HG03378 (cell line): ENCODE results near the gene COX7A1.
"Not testable (repeated sequence)": the region's sequence is repeated elsewhere in the genome, so short reads cannot be mapped to it uniquely, and the experiment has no call there.

ENCODE experiments used
- ATAC-seq: cut with Tn5 transposase; IDR thresholded peaks from one replicate; pipeline ENCODE4 v1.9.1; 2021; ENCODE audit warnings: mild to moderate bottlenecking, moderate library complexity; ENCODE audit not compliant: unreplicated experiment

COX7A1 gene

DNA sequence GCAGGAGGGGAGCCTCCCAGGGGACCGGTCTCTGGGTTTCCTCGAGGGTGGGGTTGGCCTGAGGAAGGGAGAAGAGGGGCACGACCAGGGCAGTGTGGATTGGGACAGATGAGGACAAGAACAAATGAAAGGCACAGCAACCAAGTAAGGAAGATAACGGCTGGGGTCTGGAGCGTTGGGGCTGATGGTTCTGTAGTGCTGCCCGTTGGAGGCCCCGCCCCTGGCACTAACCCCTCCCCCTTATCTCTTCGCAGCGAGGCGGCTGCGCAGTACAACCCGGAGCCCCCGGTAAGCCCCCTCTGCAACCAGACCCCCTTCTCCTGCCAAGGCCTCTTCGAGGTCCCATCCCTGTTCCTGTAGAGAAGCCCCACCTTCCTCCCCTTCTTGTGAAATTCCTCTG, 10.2 kb downstream of the COX7A1 start:
- ATAC-seq: no peak

DNA sequence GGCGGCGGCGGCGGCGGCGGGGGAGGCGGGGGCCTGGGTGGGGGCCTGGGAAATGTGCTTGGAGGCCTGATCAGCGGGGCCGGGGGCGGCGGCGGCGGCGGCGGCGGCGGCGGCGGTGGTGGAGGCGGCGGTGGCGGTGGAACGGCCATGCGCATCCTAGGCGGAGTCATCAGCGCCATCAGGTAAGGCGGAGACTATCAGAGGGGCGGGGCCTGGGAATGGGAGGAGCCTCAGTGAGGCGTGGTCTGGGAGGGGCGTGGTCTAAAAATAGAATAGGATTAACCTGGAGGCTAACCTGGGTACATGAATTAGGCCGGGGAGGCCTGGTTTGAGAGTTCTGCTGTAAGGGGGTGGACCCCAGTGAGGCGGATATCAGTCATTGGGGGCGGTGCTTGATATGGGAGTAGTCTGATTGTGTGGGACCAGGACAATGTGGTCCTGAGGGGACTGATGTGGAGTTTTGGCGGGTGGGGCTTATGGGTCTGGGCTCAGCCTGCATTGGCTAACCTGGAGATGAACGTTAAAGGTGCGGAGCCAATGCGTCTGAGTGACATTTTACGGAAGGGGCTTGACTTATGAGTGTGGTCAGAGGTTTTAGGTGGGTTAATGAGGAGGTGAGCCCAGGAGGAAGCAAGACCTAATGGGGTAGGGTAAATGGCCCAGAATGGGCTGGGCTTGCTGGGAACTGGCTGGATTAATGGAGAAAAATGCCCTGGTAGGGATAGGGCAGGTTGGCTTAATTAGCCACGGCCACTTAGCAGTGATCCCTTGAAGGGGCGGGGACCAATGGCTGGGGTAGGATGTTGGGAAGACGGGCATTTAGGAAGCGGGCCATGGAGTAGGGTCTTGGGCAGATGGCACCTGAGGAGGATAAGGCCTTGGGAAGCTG, 11.0 kb downstream of the COX7A1 start:
- ATAC-seq: peak; percentile 44

DNA sequence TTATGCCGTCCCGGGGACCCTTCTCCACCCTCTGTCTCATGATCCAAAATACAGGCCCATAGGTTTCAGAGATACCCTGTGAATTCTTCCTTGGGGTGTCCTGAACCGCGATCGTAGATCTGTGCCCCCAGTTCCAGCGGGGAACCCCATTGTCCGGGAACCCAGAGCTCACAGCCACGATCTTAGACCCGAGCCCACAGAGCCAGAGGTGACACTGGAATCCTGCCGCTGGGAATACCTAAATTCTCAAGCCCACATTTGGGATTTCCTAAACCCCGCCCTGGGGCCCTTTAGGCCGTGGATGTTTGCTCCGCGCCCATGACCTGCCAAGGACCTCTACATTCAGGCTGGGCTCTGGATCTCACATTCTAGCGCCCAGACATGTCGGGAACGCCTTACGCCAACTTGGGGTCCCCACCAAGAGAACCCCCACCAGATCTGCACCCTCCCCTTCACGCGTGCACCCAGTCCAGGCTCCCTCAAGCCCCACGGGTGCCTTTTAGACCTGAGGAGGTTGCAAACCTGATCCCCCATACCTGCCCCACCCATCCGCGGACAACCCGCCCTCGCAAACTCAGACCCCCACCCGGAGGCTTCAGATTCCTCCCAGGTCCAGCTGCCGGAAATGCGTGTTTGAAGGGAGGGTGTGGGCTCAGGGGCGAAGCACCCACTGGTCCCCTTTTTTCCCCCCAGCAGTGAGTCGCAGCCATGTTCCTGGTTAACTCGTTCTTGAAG, 11.8 kb downstream of the COX7A1 start:
- no peak for ATAC-seq

DNA sequence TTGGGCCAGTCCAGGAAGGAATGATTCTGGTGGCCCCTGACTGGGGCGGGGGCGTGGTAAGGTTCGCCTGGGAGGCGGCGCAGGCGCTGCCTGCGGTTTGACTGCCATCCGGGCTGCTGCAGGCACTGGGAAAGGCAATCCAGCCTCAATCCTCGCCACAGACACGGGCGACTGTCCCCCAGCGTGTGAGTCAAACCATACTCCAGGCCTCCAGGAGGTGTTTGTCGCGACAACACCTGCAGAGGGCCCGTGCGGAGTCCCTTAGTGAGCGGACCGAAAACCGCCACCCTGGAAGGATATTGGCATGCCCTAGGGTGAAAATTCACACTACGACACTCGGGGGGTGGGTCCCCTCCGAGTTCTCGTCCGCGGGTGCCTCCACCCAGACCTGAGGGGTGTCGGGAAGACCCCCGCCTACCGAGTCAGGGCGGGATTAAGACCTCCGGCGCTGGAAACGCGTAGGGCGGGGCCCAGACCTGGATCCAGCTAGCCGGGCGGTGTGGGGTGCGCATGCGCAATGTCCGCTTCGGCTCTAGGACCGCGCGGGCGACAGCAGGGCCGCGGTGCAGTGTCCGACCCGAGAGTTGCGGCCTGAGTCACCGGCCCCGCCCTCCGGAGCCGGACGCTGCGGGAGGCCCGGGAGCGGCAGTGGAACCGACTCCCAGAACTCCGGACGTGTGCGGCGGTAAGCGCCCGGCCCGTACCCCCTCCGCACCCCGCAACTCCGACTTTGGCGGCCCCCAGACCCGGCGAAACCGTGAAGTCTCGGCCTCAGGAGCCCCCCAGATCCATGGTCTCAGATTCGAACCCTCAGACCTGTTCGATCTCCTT, 12.6 kb downstream of the COX7A1 start, which contains the start of gene CAPNS1:
CAPNS1 (plus strand) TSS at position 594 of the 831 bp plus-strand sequence. CDS start 946 bp downstream, outside the sequence.
- ATAC-seq: peak; percentile 77

DNA sequence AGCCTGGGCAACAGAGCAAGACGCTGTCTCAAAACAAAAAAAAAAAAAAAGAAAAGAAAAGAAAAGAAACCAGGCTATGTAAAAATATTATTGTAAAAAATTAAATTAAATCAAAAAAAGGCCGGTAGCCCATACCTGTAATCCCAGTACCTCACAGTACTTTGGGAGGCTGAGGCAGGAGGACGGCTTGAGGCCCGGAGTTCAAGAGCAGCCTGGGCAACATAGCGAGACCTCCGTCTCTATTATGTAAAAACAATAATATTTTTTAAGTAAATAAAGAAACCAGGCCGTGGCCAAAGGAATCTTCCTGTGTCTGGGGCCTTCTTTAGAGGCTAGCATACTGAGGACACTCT, 13.2 kb downstream of the COX7A1 start:
- ATAC-seq: no peak

DNA sequence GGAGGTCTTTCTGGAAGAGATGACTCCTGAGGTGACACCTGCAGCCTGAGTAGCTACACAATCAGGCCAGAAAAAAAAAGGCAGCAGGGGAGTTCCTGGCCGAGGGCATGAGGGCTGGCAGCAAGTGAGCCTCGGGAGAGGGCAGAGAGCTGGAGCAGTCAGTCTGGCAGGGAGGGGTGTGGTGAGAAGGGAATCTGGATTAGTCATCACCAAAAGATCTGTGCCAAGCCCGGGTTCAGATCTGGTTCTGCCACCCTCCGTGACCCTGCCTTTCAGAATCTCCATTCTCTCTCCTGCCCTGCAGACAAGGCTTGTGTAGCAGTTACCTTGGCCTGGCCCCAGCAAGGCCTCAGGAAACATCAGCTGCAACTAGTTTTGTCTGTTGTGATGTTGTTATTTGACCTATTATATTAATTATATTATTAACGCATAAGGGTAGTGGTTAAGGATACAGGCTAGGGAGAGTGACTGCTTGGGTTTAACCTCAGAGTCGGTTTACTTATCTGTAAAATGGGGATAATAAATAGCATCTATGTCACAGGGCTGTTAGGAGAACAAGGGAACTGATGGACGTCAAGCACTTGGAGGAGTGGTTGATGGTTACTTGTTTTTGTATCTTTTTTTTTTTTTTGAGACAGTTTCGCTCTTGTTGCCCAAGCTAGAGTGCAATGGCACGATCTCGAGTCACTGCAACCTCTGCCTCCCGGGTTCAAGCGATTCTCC, 15.1 kb downstream of the COX7A1 start:
- no peak for ATAC-seq

DNA sequence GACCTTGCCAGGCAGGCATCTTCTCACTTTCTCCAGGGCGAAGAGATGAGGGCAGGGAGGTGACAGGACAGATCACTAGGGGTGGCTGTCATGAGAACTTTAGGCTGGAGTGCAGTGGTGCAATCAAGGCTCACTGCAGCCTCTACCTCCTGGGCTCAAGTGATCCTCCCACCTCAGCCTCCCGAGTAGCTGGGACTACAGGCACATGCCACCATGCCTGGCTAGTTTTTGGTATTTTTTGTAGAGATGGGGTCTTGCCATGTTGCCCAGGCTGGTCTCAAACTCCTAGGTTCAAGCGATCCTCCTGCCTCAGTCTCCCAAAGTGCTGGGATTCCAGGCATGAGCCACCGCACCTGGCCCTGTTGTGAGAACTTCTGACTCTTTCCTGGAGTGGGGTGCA, 17.4 kb downstream of the COX7A1 start:
- ATAC-seq: not testable (repeated sequence)

DNA sequence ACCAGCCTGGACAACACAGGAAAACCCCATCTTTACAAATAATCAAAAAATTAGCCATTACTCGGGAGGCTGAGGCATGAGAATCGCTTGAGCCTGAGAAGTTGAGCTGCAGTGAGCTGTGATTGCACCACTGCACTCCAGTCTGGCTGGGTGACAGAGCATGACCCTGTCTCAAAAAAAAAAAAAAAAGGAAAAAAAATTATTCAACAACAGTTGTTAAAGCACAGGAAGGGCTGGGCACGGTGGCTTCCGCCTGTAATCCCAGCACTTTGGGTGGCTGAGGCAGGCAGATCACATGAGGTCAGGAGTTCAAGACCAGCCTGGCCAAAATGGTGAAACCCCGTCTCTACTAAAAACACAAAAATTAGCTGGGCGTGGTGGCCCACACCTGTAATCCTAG, 21.0 kb downstream of the COX7A1 start:
- not testable (repeated sequence) for ATAC-seq

DNA sequence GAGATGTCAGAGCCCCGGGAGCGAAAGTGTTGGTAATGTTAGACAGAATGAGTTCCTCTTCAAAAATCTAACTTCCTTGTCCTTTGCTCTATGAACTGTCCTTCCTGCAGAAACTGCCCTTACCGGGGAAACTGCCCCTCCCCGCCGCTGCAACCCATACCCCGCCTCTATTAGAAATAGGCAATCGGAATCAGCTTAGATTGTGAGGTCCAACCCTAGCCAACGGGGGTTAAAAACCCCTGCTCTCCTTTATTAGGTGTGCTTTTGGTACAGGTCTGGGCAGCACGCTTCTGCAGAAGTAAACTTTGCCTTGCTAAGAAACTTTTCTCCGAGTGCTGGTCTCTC, 23.9 kb downstream of the COX7A1 start:
- no peak for ATAC-seq

DNA sequence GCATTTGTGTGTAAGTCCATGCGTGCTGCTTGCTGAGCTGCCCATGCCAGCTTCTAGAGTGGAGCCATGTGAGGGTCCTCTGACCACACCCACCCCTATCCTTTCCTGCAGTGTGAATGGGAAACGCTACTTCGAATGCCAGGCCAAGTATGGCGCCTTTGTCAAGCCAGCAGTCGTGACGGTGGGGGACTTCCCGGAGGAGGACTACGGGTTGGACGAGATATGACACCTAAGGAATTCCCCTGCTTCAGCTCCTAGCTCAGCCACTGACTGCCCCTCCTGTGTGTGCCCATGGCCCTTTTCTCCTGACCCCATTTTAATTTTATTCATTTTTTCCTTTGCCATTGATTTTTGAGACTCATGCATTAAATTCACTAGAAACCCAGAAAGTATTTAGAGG, 26.7 kb downstream of the COX7A1 start:
- no peak for ATAC-seq

DNA sequence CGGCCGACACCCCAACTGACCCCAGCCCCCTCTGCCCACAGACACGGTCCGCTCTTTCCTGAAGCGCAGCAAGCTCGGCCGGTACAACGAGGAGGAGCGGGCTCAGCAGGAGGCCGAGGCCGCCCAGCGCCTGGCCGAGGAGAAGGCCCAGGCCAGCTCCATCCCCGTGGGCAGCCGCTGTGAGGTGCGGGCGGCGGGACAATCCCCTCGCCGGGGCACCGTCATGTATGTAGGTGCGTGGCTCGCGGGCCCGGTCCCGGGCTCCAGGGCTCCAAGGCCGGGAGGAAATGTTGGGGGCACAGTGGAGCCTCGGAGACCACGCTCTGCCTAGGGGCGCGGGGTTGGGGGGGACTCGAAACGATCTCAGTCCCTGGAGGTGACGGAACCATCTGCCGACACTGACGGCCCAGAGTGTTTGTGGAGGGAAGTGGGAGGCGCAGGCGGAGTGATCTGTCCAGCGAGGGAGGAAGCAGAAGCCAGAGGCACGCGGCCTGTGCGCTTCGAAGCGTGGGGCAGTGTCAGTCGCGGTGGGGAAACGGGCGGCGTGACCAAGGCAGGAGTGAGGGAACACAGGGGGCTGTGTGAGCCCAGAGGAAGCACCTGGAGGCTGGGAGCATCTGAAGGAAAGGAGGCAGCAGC, 30.6 kb downstream of the COX7A1 start:
- no peak for ATAC-seq

DNA sequence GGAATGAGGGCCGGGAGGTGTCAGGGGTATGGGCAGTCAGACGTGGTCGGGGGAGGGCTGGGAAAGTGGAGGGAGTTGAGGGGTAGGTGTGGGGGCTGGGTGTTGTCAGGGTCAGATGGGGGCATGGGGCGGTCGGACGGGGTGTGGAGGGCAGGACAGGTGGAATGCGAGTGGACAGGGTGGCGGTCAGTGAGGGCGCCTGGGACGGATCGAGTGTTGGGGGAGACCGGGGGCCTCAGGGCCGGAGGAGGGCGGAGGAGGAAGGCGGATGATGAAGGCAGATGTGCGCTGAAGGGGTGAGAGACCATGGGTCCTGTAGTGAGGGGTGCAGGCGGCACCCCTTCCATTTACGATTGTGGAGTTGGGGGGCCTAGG, 31.3 kb downstream of the COX7A1 start:
- no peak for ATAC-seq

DNA sequence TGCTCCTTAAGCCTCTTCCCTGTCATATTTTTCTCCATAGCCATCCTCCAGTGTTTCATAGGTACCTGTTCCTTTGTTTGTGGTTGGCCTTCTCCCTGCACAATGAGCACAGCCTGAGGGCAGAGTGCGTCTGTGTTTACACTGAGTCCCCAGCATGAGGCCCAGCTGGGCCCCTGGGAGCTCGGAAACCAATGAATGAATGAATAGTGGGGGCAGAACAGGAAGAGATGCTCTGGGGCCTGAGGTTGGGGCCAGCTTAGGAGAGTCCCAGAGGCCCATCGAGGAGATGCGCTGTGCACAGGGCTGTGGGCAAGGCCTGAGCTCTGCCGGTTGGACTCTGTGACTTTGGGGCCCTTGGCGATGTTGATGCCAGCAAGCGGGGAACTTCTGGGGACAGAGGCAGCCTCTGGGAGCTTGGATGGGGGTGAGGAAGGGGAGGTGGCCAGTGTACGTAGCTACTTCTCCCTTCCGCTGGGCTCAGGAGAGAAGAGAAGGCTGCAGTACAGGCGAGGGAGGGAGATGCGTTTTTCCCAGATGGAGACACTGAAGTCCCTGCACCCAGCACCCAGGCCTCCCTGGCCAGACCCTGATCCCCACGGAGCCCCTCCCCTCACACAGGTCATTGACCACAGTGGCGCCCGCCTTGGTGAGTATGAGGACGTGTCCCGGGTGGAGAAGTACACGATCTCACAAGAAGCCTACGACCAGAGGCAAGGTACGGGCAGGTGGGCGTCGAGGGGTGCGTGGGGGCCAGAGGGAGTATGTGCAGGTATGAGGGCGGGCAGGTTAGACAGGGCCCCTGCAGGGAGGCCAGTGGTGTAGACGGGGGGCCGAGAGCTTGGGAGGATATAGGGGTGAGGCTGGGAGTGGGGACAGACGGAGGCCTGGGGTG, 31.9 kb downstream of the COX7A1 start:
- ATAC-seq: no peak

DNA sequence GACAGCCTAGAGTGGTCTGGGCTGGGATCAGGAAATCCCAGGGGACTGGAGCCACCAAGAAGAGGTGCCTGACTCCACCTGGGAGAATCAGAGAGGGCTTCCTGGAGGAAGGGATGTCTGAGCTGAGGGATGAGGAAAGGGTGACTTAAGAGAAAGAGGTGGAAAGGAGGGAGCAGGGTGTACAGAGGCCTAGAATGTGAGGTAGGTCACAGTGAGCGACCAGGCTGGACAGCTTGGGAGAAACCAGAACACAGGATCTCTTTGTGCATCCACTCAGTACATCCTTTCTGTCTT, 36.0 kb downstream of the COX7A1 start:
- ATAC-seq: no peak

DNA sequence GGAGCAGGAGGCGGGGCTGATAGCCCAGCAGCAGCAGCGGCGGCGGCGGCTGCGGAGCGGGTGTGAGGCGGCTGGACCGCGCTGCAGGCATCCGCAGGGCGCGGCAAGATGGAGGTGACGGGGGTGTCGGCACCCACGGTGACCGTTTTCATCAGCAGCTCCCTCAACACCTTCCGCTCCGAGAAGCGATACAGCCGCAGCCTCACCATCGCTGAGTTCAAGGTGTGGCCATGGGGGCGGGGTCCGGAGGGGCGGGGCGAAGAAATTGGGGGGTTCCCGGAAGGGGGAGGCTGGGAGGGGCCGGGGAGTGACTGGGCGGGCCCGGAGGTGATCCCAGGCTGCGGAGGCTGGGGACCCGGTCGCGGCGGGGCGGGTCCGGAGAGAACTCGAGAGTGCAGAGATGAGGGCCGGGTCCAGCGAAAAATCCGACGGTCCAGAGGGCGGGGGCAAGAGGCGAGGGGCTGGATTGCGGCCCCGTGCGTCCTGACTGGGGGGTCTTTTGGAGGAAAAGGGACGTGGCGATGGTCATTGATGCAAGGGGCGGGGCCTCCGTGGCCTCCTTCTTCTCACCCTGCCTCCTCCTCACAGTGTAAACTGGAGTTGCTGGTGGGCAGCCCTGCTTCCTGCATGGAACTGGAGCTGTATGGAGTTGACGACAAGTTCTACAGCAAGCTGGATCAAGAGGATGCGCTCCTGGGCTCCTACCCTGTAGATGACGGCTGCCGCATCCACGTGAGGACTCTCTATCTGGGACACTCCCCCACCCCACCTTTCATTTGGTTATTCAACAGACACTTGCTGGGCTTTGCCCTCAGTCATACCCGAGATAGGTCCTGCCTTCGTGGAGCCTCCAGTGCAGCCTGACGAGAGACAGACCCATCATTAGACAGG, 36.5 kb downstream of the COX7A1 start, which contains the start of gene TBCB:
TBCB (plus strand) TSS at position 16 of the 891 bp plus-strand sequence; CDS start at position 109, 93 bp downstream.
- no peak for ATAC-seq

DNA sequence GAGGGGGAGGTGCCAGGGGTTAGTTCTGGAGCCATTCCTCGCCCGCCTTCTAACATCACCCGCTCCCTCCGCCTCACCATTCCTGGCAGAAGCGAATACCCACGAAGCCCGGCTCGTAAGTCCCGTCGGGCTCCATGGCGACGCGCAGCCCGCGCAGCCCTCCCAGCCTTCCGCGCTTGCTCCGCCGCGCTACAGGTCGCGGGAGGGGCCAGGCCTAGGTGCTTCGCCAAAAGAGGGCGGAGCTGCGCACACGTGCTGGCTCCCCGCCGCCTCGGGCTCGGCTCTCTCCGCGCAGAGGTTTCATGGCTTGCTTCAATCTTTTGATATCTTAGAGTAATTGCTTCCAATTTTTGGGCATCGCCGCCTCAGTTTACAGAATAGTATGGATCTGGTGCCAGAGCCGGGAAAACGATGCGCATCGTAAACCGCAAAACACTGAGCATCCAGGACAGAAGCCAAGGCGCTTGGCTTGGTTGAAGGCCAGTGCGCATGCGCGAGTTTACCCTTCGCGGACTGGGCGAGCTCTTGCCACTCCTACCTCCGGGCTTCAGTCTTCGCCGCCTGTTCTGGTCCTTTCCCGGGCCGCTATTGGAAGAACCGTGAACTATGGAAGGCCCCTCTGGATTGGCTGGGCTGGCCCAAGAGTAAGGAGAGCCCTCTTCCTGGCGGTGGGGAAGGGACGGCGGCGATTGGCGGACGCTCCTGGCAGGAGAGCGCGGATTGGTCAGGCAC, 37.4 kb downstream of the COX7A1 start, which contains the start of gene POLR2I:
POLR2I (minus strand) TSS at position 155 of the 732 bp plus-strand sequence; CDS start at position 136, 19 bp downstream.
- peak; percentile 76 for ATAC-seq

DNA sequence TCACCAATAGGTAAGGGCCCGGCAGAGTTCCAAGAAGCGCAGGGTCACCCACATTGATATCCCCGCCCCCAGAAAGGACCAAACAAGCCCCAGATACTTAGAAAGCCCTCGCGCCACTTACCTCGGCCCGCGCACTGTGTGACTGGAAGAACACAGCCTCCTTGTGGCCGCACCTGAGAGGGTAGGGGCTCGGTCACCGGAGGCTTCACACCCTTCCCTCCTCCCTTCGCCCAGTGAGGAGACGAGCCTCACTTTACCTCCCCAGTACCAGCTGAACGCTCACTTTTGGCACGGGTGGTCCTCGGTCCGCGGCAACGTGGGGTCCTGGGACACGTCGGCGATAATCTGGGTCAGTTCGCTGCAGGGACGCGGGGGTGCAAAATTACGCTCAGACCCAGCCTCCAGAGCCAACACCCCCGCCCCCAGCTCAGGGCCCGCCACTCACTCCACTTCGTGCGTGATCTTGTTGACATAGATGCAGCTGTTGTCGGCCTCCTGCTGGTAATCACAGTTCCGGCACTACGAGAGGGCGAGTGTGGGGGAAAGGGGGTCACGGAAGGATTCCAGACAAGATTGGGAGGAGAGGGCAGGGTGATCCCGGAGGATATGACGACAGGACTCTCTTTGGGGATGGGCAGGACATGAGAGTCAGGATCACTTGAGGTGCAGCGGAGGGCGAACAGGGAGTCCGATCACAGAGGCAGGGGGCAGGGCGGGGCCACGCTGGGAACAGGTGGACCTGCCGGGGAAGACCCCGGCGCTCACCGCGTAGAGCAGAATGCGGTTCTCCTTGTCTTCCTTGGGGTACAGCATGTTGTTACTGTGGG, 38.1 kb downstream of the COX7A1 start:
- ATAC-seq: no peak
